Right atrium auricular region (tissue), 2 donors: ENCODE data around the gene ECEL1. TPM values are rescaled to one million over a fixed set of nuclear protein-coding genes. Genes with fewer than 3 reads are reported as not detected.

Experiments used
- DNase-seq: peaks from one replicate; pipeline ENCODE4 v3.0.0-alpha.2; 2019; ENCODE audit warnings: low spot score
- H3K27ac ChIP-seq, 2 donors: fragments of 200-600 bp; sonication (generic); 1 replicate in 1 of 2; 2 replicates in 1 of 2; pipeline ENCODE4 v1.5.1; 2016 to 2019
- H3K27me3 ChIP-seq, 2 donors: fragments of 200-600 bp; sonication (generic); one replicate each; pipeline versions ENCODE4 v1.5.1 to v1.6.0; 2017 to 2019
- H3K36me3 ChIP-seq: fragments of 200-600 bp; sonication (generic); one replicate; pipeline ENCODE4 v1.5.1; 2016
- H3K4me1 ChIP-seq, 2 donors: fragments of 200-600 bp; sonication (generic); one replicate each; pipeline versions ENCODE4 v1.5.1 to v1.6.0; 2017 to 2019
- H3K4me3 ChIP-seq, 2 donors: fragments of 200-600 bp; sonication (generic); 1 replicate in 1 of 2; 2 replicates in 1 of 2; pipeline ENCODE4 v1.5.1; 2017 to 2019; ENCODE audit warnings: mild to moderate bottlenecking in 1 of 2, moderate library complexity in 1 of 2
- H3K9me3 ChIP-seq, 2 donors: fragments of 200-600 bp; sonication (generic); one replicate each; pipeline ENCODE4 v1.5.1; 2019
- total RNA-seq, 2 donors: library from RNA; depleted of rRNA; stranded (reverse); fragments of >200 nt; gene quantifications; one replicate each; pipeline ENCODE4 v1.1.0, GENCODE V29; 2016
- TF ChIP-seq, protein P1 (sequence below), 2 donors: fragments of 200-600 bp; sonication (generic); IDR thresholded peaks; one replicate each; pipeline ENCODE4 v1.5.1; 2019; ENCODE audit warnings: antibody characterized with exemption in 2 of 2

ECEL1 gene
- total RNA-seq, 2 donors from 2014 or later = not detected

- Histone ChIP-seq H3K4me3 (no peak overlapping the region), H3K4me1 (peaks cover 0 to 23% of the 10 kb centered on the region in 2 donors), H3K27me3 (no peaks in the 10 kb centered on the region), H3K27ac (no peak overlapping the region), H3K36me3 (no peaks in the 10 kb centered on the region), H3K9me3 (no peaks in the 10 kb centered on the region)
- TF ChIP-seq, protein P1, sequence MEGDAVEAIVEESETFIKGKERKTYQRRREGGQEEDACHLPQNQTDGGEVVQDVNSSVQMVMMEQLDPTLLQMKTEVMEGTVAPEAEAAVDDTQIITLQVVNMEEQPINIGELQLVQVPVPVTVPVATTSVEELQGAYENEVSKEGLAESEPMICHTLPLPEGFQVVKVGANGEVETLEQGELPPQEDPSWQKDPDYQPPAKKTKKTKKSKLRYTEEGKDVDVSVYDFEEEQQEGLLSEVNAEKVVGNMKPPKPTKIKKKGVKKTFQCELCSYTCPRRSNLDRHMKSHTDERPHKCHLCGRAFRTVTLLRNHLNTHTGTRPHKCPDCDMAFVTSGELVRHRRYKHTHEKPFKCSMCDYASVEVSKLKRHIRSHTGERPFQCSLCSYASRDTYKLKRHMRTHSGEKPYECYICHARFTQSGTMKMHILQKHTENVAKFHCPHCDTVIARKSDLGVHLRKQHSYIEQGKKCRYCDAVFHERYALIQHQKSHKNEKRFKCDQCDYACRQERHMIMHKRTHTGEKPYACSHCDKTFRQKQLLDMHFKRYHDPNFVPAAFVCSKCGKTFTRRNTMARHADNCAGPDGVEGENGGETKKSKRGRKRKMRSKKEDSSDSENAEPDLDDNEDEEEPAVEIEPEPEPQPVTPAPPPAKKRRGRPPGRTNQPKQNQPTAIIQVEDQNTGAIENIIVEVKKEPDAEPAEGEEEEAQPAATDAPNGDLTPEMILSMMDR (IDR thresholded peaks at IDR 0.05) = no peak
- no peak for DNase-seq
Observed at GRCh38 chr2:232505856-232506255, 18.2 kb upstream of the ECEL1 start.

GRCh38 chr2:232504438-232504837 is 16.8 kb upstream of the ECEL1 start:
- Histone ChIP-seq H3K36me3 (no peaks in the 10 kb centered on the region), H3K9me3 (no peaks in the 10 kb centered on the region), H3K27me3 (no peaks in the 10 kb centered on the region), H3K4me1 (peaks cover 0 to 23% of the 10 kb centered on the region in 2 donors), H3K4me3 (no peak overlapping the region), H3K27ac (no peak overlapping the region)
- TF ChIP-seq, protein P1 (IDR thresholded peaks at IDR 0.05) = no peak
- no peak for DNase-seq

DNA sequence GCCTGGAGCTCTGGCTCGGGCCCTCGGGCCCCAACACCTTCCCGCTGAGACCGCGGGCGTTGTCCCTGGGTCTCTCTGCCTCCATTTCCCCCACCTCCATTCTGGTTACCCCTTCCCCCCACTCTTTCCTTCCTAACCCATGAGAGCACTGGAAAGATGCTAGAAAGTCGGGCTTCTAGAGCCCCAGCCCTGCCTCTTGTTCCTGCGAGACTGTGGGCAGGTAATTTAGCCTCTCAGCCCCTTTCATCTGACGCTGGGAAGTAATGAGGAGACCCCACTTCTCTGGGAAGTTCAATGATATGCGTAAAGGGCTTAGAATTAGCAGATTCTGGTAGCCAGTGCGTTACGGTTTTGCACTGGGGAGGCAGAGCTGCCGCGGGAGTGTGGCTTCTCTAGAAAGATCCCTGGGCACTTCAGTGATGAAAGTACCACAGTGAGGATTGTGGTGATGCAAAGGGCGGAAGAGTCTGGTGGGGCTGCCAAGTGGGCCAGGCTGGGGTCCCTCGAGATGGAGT is 16.2 kb upstream of the ECEL1 start:
- no peaks in the 10 kb centered on the region for H3K36me3 ChIP-seq
- peaks cover 0 to 23% of the 10 kb centered on the region in 2 donors for H3K4me1 ChIP-seq
- no peak for DNase-seq
- H3K4me3 ChIP-seq = peak overlapping the region; percentile 53 to 59
- TF ChIP-seq, protein P1 (IDR thresholded peaks at IDR 0.05) = no peak
- no peaks in the 10 kb centered on the region for H3K9me3 ChIP-seq
- H3K27me3 ChIP-seq = no peaks in the 10 kb centered on the region
- H3K27ac ChIP-seq = no peak overlapping the region

DNA sequence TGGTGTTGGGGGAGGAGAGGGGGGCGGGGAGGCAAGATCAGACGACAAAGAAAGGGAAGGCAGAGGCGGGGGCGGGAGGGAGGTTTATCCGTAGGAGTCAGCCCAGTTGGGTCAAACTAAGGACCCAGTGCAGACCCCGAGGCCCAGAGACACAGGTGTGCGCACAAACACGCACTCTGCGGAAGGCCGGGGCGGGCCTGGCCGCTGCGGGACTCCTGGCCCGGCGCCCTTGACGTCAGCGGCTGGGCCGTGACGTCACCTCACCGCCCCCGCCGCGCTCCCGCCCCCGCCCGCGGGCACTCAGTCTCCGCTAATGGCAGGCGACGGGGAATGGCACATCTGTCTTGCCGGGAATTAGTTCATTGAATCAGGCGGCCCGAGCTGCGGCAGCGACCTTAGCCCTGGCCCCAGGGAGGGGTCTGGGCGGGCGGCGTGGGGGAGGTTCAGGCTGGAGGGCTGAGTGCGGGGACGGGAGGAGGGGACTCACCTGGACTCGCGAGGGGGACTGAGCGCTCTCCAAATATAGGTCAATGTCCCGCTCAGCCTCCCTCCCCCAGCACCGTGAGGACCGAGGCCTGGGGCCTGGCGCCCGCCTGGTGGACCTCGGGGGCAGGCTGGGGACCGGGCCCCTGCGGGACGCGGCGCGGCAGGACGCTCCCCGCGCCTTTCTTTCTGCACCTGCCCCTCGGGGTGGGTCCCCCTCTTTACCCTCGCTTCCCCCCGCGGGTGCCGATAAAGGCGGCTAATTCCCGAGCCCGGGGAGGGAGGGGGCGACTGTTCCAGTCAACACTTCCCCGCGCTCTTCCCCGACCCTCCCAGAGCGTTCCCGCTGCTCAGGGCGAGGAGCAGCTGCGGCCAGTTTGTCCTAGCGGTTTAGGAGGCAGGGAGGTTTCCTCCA is 15.5 kb upstream of the ECEL1 start:
- Histone ChIP-seq H3K27ac (peak overlapping the region; percentile 35 to 53), H3K4me1 (peaks cover 0 to 23% of the 10 kb centered on the region in 2 donors), H3K36me3 (no peaks in the 10 kb centered on the region), H3K4me3 (peak overlapping the region; percentile 53 to 59), H3K27me3 (no peaks in the 10 kb centered on the region), H3K9me3 (no peaks in the 10 kb centered on the region)
- no peak for DNase-seq
- TF ChIP-seq, protein P1 (IDR thresholded peaks at IDR 0.05) = no peak

GRCh38 chr2:232502511-232502910 is 14.9 kb upstream of the ECEL1 start:
- TF ChIP-seq, protein P1 (IDR thresholded peaks at IDR 0.05) = no peak
- no peak for DNase-seq
- peak overlapping the region; percentile 53 to 59 for H3K4me3 ChIP-seq
- H3K4me1 ChIP-seq = peaks cover 0 to 23% of the 10 kb centered on the region in 2 donors
- H3K27ac ChIP-seq = no peak overlapping the region
- H3K27me3 ChIP-seq = no peaks in the 10 kb centered on the region
- H3K36me3 ChIP-seq = no peaks in the 10 kb centered on the region
- H3K9me3 ChIP-seq = no peaks in the 10 kb centered on the region
